ENCODE measurements around the gene KBTBD3. TPM values are rescaled to one million over a fixed set of nuclear protein-coding genes. Genes with fewer than 3 reads are reported as not detected.
"Not testable (repeated sequence)": the region's sequence is repeated elsewhere in the genome, so short reads cannot be mapped to it uniquely, and the experiment has no call there.

KBTBD3 gene
- total and polyA plus RNA-seq, 2 donors, result 5.3 to 7.6 TPM

DNA sequence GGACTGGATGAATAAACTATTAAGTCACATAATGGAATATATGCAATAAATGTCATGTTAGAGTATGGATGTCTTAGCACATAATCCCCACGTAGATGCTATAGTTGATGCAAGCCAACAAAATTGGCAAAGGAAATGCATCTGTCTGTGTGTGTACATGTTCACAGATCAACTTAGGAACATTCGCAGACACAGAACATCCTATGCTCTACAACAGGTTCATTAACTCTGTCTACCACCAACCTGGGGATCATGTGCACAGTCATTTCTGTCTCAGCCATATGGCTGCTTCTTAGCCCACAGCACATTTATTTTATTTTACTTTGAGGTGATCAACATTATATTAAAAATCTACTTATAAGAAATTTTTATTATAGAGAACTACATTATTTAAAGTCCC is 60.1 kb downstream of the KBTBD3 start:
- Histone ChIP-seq H3K4me1 (ENCODE audit: control insufficient read depth in 2 of 2, insufficient read depth in 2 of 2, low read length in 2 of 2) (peaks cover 0 to 3% of the 10 kb centered on the region in 2 donors), H3K9me3 (ENCODE audit: control insufficient read depth in 2 of 2, insufficient read depth in 1 of 2, low read length in 1 of 2) (no peaks in the 10 kb centered on the region), H3K27ac (ENCODE audit: low read depth in 1 of 2, low read length in 1 of 2) (no peak overlapping the region), H3K27me3 (ENCODE audit: control insufficient read depth in 2 of 2, insufficient read depth in 1 of 2, low read length in 1 of 2) (no peaks in the 10 kb centered on the region), H3K36me3 (ENCODE audit: control insufficient read depth in 2 of 2, insufficient read depth in 2 of 2, low read length in 1 of 2) (peaks cover 0 to 6% of the 10 kb centered on the region in 2 donors), H3K4me3 (ENCODE audit: low read length in 2 of 2) (no peak overlapping the region)
- no peak for DNase-seq (ENCODE audit: low read depth in 6 of 9, low spot score in 9 of 9)
- WGBS, result 95% methylated on average over 2 of the region's 2 CpGs

DNA sequence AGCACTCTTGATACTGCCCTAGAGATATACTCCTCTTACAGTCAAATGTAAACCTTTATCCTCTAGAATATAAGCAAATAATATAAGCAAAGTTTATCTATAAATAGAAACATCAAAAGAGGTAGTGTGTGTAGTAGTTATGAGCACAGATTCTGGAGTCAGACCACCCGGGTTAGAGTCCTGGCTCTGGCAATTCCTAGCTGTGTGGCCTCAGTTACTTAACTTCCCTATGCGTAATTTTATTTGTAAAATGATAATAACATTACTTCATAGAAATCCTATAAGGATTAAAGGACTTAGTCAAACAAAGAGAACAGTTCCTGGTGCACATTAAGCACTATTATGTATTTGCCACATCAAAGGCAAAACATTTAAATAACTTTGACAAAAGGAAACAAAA is 62.1 kb downstream of the KBTBD3 start:
- Histone ChIP-seq H3K4me3 (ENCODE audit: low read length in 2 of 2) (no peak overlapping the region), H3K9me3 (ENCODE audit: control insufficient read depth in 2 of 2, insufficient read depth in 1 of 2, low read length in 1 of 2) (no peaks in the 10 kb centered on the region), H3K27me3 (ENCODE audit: control insufficient read depth in 2 of 2, insufficient read depth in 1 of 2, low read length in 1 of 2) (no peaks in the 10 kb centered on the region), H3K4me1 (ENCODE audit: control insufficient read depth in 2 of 2, insufficient read depth in 2 of 2, low read length in 2 of 2) (no peaks in the 10 kb centered on the region), H3K36me3 (ENCODE audit: control insufficient read depth in 2 of 2, insufficient read depth in 2 of 2, low read length in 1 of 2) (peaks cover 4 to 13% of the 10 kb centered on the region in 2 donors), H3K27ac (ENCODE audit: low read depth in 1 of 2, low read length in 1 of 2) (no peak overlapping the region)
- WGBS, result 98% methylated on average over 2 of the region's 2 CpGs
- DNase-seq (ENCODE audit: low read depth in 6 of 9, low spot score in 9 of 9), result no peak

- H3K27me3 ChIP-seq (ENCODE audit: control insufficient read depth in 2 of 2, insufficient read depth in 1 of 2, low read length in 1 of 2), result no peaks in the 10 kb centered on the region
- H3K36me3 ChIP-seq (ENCODE audit: control insufficient read depth in 2 of 2, insufficient read depth in 2 of 2, low read length in 1 of 2), result peaks cover 7 to 17% of the 10 kb centered on the region in 2 donors
- no peaks in the 10 kb centered on the region for H3K9me3 ChIP-seq (ENCODE audit: control insufficient read depth in 2 of 2, insufficient read depth in 1 of 2, low read length in 1 of 2)
- H3K27ac ChIP-seq (ENCODE audit: low read depth in 1 of 2, low read length in 1 of 2), result no peak overlapping the region
- no peaks in the 10 kb centered on the region for H3K4me1 ChIP-seq (ENCODE audit: control insufficient read depth in 2 of 2, insufficient read depth in 2 of 2, low read length in 2 of 2)
- no peak overlapping the region for H3K4me3 ChIP-seq (ENCODE audit: low read length in 2 of 2)
- no peak for DNase-seq (ENCODE audit: low read depth in 6 of 9, low spot score in 9 of 9)
- WGBS, result 92% methylated on average over 2 of the region's 2 CpGs
These were observed 62.5 kb downstream of the KBTBD3 start for GRCh38 chr11:106014620-106015019.

GRCh38 chr11:106014035-106014434 is 63.1 kb downstream of the KBTBD3 start:
- no peak for DNase-seq (ENCODE audit: low read depth in 6 of 9, low spot score in 9 of 9)
- Histone ChIP-seq H3K36me3 (ENCODE audit: control insufficient read depth in 2 of 2, insufficient read depth in 2 of 2, low read length in 1 of 2) (peaks cover 10 to 22% of the 10 kb centered on the region in 2 donors), H3K27ac (ENCODE audit: low read depth in 1 of 2, low read length in 1 of 2) (no peak overlapping the region), H3K27me3 (ENCODE audit: control insufficient read depth in 2 of 2, insufficient read depth in 1 of 2, low read length in 1 of 2) (no peaks in the 10 kb centered on the region), H3K9me3 (ENCODE audit: control insufficient read depth in 2 of 2, insufficient read depth in 1 of 2, low read length in 1 of 2) (no peaks in the 10 kb centered on the region), H3K4me1 (ENCODE audit: control insufficient read depth in 2 of 2, insufficient read depth in 2 of 2, low read length in 2 of 2) (no peaks in the 10 kb centered on the region), H3K4me3 (ENCODE audit: low read length in 2 of 2) (no peak overlapping the region)
- WGBS, result 99% methylated on average over 2 of the region's 2 CpGs

DNA sequence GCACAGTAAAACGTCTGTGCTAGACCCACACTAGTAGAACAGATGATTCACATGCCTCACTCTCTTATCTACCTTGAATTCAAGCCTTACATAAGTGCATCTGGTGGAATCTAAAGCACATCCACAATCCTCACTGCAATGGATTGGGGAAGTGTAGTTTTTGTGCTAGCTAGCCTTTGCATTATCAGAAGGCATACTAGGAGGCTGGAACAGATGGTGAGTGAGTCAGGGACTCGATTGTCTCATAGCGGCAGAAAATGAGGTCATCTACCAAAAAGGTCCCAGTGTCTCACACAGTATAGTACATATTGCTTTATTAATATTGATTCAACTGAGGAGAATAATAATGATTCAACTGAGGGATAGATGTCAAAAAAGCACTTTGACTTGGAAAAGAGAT is 64.4 kb downstream of the KBTBD3 start:
- Histone ChIP-seq H3K27me3 (ENCODE audit: control insufficient read depth in 2 of 2, insufficient read depth in 1 of 2, low read length in 1 of 2) (no peaks in the 10 kb centered on the region), H3K27ac (ENCODE audit: low read depth in 1 of 2, low read length in 1 of 2) (no peak overlapping the region), H3K9me3 (ENCODE audit: control insufficient read depth in 2 of 2, insufficient read depth in 1 of 2, low read length in 1 of 2) (no peaks in the 10 kb centered on the region), H3K36me3 (ENCODE audit: control insufficient read depth in 2 of 2, insufficient read depth in 2 of 2, low read length in 1 of 2) (peaks cover 10 to 25% of the 10 kb centered on the region in 2 donors), H3K4me1 (ENCODE audit: control insufficient read depth in 2 of 2, insufficient read depth in 2 of 2, low read length in 2 of 2) (no peaks in the 10 kb centered on the region), H3K4me3 (ENCODE audit: low read length in 2 of 2) (no peak overlapping the region)
- DNase-seq (ENCODE audit: low read depth in 6 of 9, low spot score in 9 of 9), result no peak
- WGBS, result 96% methylated on average over 3 of the region's 3 CpGs

DNA sequence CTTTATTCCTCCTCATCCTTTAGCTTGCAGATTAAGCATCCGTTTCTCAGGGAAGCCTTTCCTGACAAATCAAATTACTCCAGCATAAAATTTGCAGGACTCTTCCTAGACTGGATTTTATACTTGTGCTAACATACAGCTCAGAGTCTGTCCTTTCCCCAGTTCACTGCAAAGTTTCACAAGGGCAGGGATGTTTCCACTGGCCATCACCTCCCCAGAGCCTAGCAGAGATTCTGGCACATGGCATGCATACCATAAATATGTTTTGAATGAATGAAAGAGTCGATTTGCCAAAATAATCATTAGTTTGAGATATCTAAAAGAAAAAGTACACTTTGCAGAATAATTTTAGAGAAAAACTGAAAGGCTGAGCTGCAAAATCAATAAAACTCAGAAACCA is 65.7 kb downstream of the KBTBD3 start:
- H3K36me3 ChIP-seq (ENCODE audit: control insufficient read depth in 2 of 2, insufficient read depth in 2 of 2, low read length in 1 of 2), result peaks cover 14 to 29% of the 10 kb centered on the region in 2 donors

GRCh38 chr11:106003094-106003493 is 74.1 kb downstream of the KBTBD3 start:
- not testable (repeated sequence) for H3K4me1 ChIP-seq (ENCODE audit: control insufficient read depth in 2 of 2, insufficient read depth in 2 of 2, low read length in 2 of 2); H3K9me3 ChIP-seq (ENCODE audit: control insufficient read depth in 2 of 2, insufficient read depth in 1 of 2, low read length in 1 of 2); H3K4me3 ChIP-seq (ENCODE audit: low read length in 2 of 2); H3K27ac ChIP-seq (ENCODE audit: low read depth in 1 of 2, low read length in 1 of 2); H3K27me3 ChIP-seq (ENCODE audit: control insufficient read depth in 2 of 2, insufficient read depth in 1 of 2, low read length in 1 of 2); DNase-seq (ENCODE audit: low read depth in 6 of 9, low spot score in 9 of 9)
- WGBS, result 97% methylated on average over 4 of the region's 4 CpGs
- H3K36me3 ChIP-seq (ENCODE audit: control insufficient read depth in 2 of 2, insufficient read depth in 2 of 2, low read length in 1 of 2), result peaks cover 4 to 15% of the 10 kb centered on the region in 2 donors

More for the DNA sequence above, 65.7 kb downstream of the KBTBD3 start:
- DNase-seq (ENCODE audit: low read depth in 6 of 9, low spot score in 9 of 9), result no peak
- H3K27ac ChIP-seq (ENCODE audit: low read depth in 1 of 2, low read length in 1 of 2), result no peak overlapping the region
- WGBS, result 97% methylated on average over 2 of the region's 2 CpGs
- no peak overlapping the region for H3K4me3 ChIP-seq (ENCODE audit: low read length in 2 of 2)
- no peaks in the 10 kb centered on the region for H3K27me3 ChIP-seq (ENCODE audit: control insufficient read depth in 2 of 2, insufficient read depth in 1 of 2, low read length in 1 of 2)
- H3K9me3 ChIP-seq (ENCODE audit: control insufficient read depth in 2 of 2, insufficient read depth in 1 of 2, low read length in 1 of 2), result peaks cover 0 to 1% of the 10 kb centered on the region in 2 donors
- H3K4me1 ChIP-seq (ENCODE audit: control insufficient read depth in 2 of 2, insufficient read depth in 2 of 2, low read length in 2 of 2), result no peaks in the 10 kb centered on the region

DNA sequence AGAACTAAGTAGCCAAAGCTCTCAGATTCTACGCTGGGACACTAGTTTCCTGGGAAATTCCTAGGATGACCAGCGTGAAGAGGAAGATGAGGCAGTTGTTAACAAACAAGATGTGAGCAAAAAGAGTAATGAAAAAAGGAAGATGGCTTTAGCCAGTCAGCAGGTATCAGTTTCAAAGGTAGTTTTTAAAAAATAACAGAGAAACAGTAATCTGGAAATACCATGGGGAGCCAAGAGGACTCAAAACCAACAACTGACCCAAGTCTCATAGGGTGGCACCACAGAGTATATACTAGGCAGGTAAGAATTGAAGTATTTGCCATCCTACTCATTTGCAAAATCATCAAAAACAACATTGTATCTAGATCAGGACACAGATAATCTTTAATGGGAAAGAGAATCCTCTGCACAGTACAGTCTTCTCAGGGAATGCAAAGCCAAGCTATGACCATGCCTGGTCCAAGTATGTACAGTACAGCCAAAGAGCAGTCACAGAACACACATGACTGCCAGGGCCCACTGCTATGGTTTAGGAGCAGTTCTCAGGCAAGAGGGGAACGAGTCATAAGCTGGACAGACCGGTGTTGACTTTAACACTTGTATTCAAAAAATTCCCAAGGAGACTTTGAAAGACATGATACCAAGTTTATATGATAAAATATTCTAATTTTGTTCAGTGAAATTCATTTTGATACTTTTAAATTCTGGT is 75.7 kb downstream of the KBTBD3 start:
- peaks cover under 1 to 10% of the 10 kb centered on the region in 2 donors for H3K36me3 ChIP-seq (ENCODE audit: control insufficient read depth in 2 of 2, insufficient read depth in 2 of 2, low read length in 1 of 2)
- H3K4me1 ChIP-seq (ENCODE audit: control insufficient read depth in 2 of 2, insufficient read depth in 2 of 2, low read length in 2 of 2), result no peaks in the 10 kb centered on the region
- H3K27ac ChIP-seq (ENCODE audit: low read depth in 1 of 2, low read length in 1 of 2), result no peak overlapping the region
- peaks cover 0 to 3% of the 10 kb centered on the region in 2 donors for H3K9me3 ChIP-seq (ENCODE audit: control insufficient read depth in 2 of 2, insufficient read depth in 1 of 2, low read length in 1 of 2)
- 98% methylated on average over 4 of the region's 4 CpGs for WGBS
- no peak for DNase-seq (ENCODE audit: low read depth in 6 of 9, low spot score in 9 of 9)
- H3K4me3 ChIP-seq (ENCODE audit: low read length in 2 of 2), result no peak overlapping the region
- no peaks in the 10 kb centered on the region for H3K27me3 ChIP-seq (ENCODE audit: control insufficient read depth in 2 of 2, insufficient read depth in 1 of 2, low read length in 1 of 2)

Measured in thymus (tissue), 11 donors.